Endodermal cell (in vitro differentiated cells): Measurements from ENCODE around the gene GABARAPL2. TPM values are rescaled to one million over a fixed set of nuclear protein-coding genes. Genes with fewer than 3 reads are reported as not detected.
"Not testable (repeated sequence)": the region's sequence is repeated elsewhere in the genome, so short reads cannot be mapped to it uniquely, and the experiment has no call there.

ENCODE experiments used
- DNase-seq: peaks from one replicate; pipeline ENCODE4 v3.0.0-alpha.2; 2017
- H3K27ac ChIP-seq: 2 replicates; pipeline ENCODE4 v1.5.1; 2013; ENCODE audit warnings: mild to moderate bottlenecking, low read depth, low read length, moderate library complexity
- H3K27me3 ChIP-seq: 2 replicates; pipeline ENCODE4 v1.6.1; 2013; ENCODE audit warnings: mild to moderate bottlenecking, low read length, moderate library complexity; ENCODE audit not compliant: insufficient read depth, control insufficient read depth, poor library complexity, severe bottlenecking
- H3K36me3 ChIP-seq: 2 replicates; pipeline ENCODE4 v1.7.0; 2013; ENCODE audit warnings: mild to moderate bottlenecking, low read length, moderate library complexity; ENCODE audit not compliant: control insufficient read depth, insufficient read depth
- H3K4me1 ChIP-seq: one replicate; pipeline ENCODE4 v1.7.0; 2013; ENCODE audit warnings: low read length; ENCODE audit not compliant: control insufficient read depth, insufficient read depth
- H3K4me3 ChIP-seq: 2 replicates; pipeline ENCODE4 v1.5.1; 2013; ENCODE audit warnings: mild to moderate bottlenecking, low read length, moderate library complexity
- H3K9ac ChIP-seq: 2 replicates; pipeline ENCODE4 v1.6.1; 2013; ENCODE audit warnings: mild to moderate bottlenecking, low read length, moderate library complexity; ENCODE audit not compliant: poor library complexity, severe bottlenecking; ENCODE audit errors: extremely low read depth
- H3K9me3 ChIP-seq: 2 replicates; pipeline ENCODE4 v1.6.1; 2013; ENCODE audit warnings: mild to moderate bottlenecking, low read length, moderate library complexity; ENCODE audit not compliant: control insufficient read depth
- H3K27ac Mint-ChIP-seq: 2 replicates; pipeline ENCODE4 v1.8.0; 2020; ENCODE audit warnings: mixed read lengths
- H3K27me3 Mint-ChIP-seq: 2 replicates; pipeline ENCODE4 v1.8.0; 2021; ENCODE audit warnings: mild to moderate bottlenecking, mixed read lengths; ENCODE audit not compliant: insufficient read depth
- H3K36me3 Mint-ChIP-seq: 2 replicates; pipeline ENCODE4 v1.8.0; 2020; ENCODE audit warnings: low read depth, mixed read lengths
- H3K4me1 Mint-ChIP-seq: 2 replicates; pipeline ENCODE4 v1.8.0; 2020; ENCODE audit warnings: mixed read lengths
- H3K4me3 Mint-ChIP-seq: 2 replicates; pipeline ENCODE4 v1.8.0; 2020; ENCODE audit warnings: mild to moderate bottlenecking, moderate library complexity, mixed read lengths
- H3K9me3 Mint-ChIP-seq: 2 replicates; pipeline ENCODE4 v1.8.0; 2020; ENCODE audit warnings: mild to moderate bottlenecking, mixed read lengths
- CTCF ChIP-seq: fragments of 200-600 bp; sonication (generic); conservative IDR thresholded peaks from 2 replicates; pipeline ENCODE4 v1.5.0; 2021; ENCODE audit warnings: antibody characterized with exemption, mild to moderate bottlenecking
- WGBS, 2 experiments: methylation state at CpG; one replicate each; pipeline versions ENCODE4 v1.1.5 to v1.1.7; 2013; ENCODE audit warnings: missing lambda C conversion rate in 2 of 2, mixed read lengths in 1 of 2; ENCODE audit not compliant: insufficient coverage in 1 of 2, insufficient read length in 1 of 2; 5-methylcytosine and 5-hydroxymethylcytosine counted together
- total RNA-seq, 2 donors: library from RNA; stranded (reverse); fragmentation: NEBNext Ultra II Directional in 1 of 2; extraction: Animal tissue kit (Norgen Biotek cat#: 25700) in 1 of 2; gene quantifications; 2 replicates in 1 of 2; 3 replicates in 1 of 2; pipeline ENCODE4 v1.2.1, GENCODE V29; 2021

The GABARAPL2 gene
- total RNA-seq, 2 donors from 2014 or later: 72.8 to 78.5 TPM

DNA sequence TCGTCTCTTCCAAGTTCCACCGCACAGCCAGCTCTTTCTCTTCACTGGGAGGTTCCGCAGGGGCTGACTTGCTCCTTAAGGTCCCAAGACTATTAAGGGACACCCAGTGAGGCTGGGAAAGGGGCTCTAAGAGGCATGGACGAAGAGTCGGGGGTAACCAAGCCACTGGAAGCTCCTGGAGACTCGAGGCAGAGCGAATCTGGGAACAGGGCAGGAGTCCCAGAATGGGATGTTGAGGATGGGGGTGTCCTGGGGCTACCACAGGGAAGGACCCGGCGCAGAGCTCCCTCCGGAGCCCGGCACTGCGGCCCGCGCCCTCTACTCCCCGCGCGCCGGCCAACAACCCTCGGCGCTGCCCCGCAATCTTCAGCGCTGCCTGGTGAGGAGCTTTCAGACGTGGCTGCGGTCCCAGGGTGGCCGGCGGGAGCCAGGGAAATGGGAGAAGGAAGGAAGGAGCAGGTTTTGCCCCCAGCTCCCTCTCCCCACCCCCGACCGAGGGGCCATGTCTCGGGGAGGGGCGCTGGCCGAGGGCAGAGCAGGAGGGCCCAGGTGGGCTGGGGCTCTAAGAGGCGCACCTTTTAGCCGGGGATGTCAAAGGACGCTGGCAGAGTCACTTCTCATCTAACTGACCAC lies 30.9 kb upstream of the GABARAPL2 start:
- Histone ChIP-seq H3K4me3 (no peak overlapping the region), H3K9me3 (no peaks in the 10 kb centered on the region), H3K36me3 (no peaks in the 10 kb centered on the region), H3K27ac (no peak overlapping the region), H3K27me3 (no peaks in the 10 kb centered on the region), H3K4me1 (no peaks in the 10 kb centered on the region), H3K9ac (no peak overlapping the region)
- Mint-ChIP-seq H3K4me3 (no peak overlapping the region), H3K27ac (no peak overlapping the region), H3K9me3 (no peaks in the 10 kb centered on the region), H3K4me1 (no peaks in the 10 kb centered on the region), H3K36me3 (peaks cover 4% of the 10 kb centered on the region), H3K27me3 (no peaks in the 10 kb centered on the region)
- DNase-seq: peak; percentile 55
- 93 to 95% methylated on average over 11 to 34 of the region's 34 CpGs for WGBS, 2 experiments
- no peak for TF ChIP-seq CTCF

GRCh38 chr16:75535901-75536300 lies 30.3 kb upstream of the GABARAPL2 start, which contains the start of gene CHST5:
TSS of gene CHST5 (minus strand) at chr16:75536108. CDS start at chr16:75530384, 5,724 bp downstream.
- no peak within 1 kb of the TSS for H3K27ac Mint-ChIP-seq

GRCh38 chr16:75537776-75538175 lies 28.4 kb upstream of the GABARAPL2 start:
- Mint-ChIP-seq H3K9me3 (no peaks in the 10 kb centered on the region), H3K4me1 (no peaks in the 10 kb centered on the region), H3K27me3 (no peaks in the 10 kb centered on the region), H3K36me3 (peaks cover 12% of the 10 kb centered on the region), H3K4me3 (no peak overlapping the region), H3K27ac (no peak overlapping the region)
- 94 to 100% methylated on average over 2 to 3 of the region's 4 CpGs for WGBS, 2 experiments
- H3K27me3 ChIP-seq: no peaks in the 10 kb centered on the region
- H3K4me1 ChIP-seq: no peaks in the 10 kb centered on the region
- no peaks in the 10 kb centered on the region for H3K9me3 ChIP-seq
- H3K9ac ChIP-seq: no peak overlapping the region
- no peaks in the 10 kb centered on the region for H3K36me3 ChIP-seq
- no peak for TF ChIP-seq CTCF
- no peak overlapping the region for H3K4me3 ChIP-seq
- no peak for DNase-seq
- H3K27ac ChIP-seq: no peak overlapping the region

More at GRCh38 chr16:75535901-75536300, 30.3 kb upstream of the GABARAPL2 start, which contains the start of gene CHST5:
- H3K27ac ChIP-seq: no peak within 1 kb of the TSS
- peaks cover 4% of the 10 kb centered on the region for H3K36me3 Mint-ChIP-seq
- no peaks in the 10 kb centered on the region for H3K4me1 ChIP-seq
- DNase-seq: no peak
- no peak within 1 kb of the TSS for H3K4me3 ChIP-seq
- TF ChIP-seq CTCF: no peak
- no peaks in the 10 kb centered on the region for H3K9me3 ChIP-seq
- H3K4me3 Mint-ChIP-seq: no peak within 1 kb of the TSS
- H3K9me3 Mint-ChIP-seq: no peaks in the 10 kb centered on the region
- 96 to 97% methylated on average over 3 to 7 of the region's 7 CpGs for WGBS, 2 experiments
- H3K27me3 Mint-ChIP-seq: no peaks in the 10 kb centered on the region
- H3K9ac ChIP-seq: no peak within 1 kb of the TSS
- H3K4me1 Mint-ChIP-seq: no peaks in the 10 kb centered on the region
- no peaks in the 10 kb centered on the region for H3K36me3 ChIP-seq
- H3K27me3 ChIP-seq: no peaks in the 10 kb centered on the region

- not testable (repeated sequence) for H3K27me3 Mint-ChIP-seq, H3K4me1 ChIP-seq, H3K4me1 Mint-ChIP-seq, H3K36me3 ChIP-seq, H3K9ac ChIP-seq, H3K4me3 Mint-ChIP-seq, H3K9me3 ChIP-seq, DNase-seq, H3K9me3 Mint-ChIP-seq, H3K4me3 ChIP-seq, H3K27ac ChIP-seq, H3K27me3 ChIP-seq, H3K27ac Mint-ChIP-seq
- WGBS, 2 experiments: 100% methylated on average over 2 of the region's 10 CpGs; no CpG with 5 or more reads in 1 of the 2 experiments
- peaks cover 15% of the 10 kb centered on the region for H3K36me3 Mint-ChIP-seq
Observed at GRCh38 chr16:75538882-75539565, 27.2 kb upstream of the GABARAPL2 start.
